GM23338 (cell line): Measurements from ENCODE around the gene LY6G6D.

Source experiments
- CREB1 ChIP-seq: fragments of 250-450 bp; sonication (Bioruptor Pico); IDR thresholded peaks from 2 replicates; pipeline ENCODE4 v1.5.0; 2020; ENCODE audit warnings: low read depth, mild to moderate bottlenecking, moderate library complexity
- EZH2 ChIP-seq: fragments of 200-600 bp; sonication (generic); IDR thresholded peaks from one replicate; pipeline ENCODE4 v1.8.0; 2017; ENCODE audit warnings: antibody characterized with exemption, mild to moderate bottlenecking, low read depth; ENCODE audit not compliant: unreplicated experiment
- EZH2phosphoT487 ChIP-seq: fragments of 200-600 bp; sonication (generic); IDR thresholded peaks from one replicate; pipeline ENCODE4 v1.8.1; 2018; ENCODE audit warnings: antibody characterized with exemption; ENCODE audit not compliant: unreplicated experiment
- POLR2AphosphoS5 ChIP-seq: IDR thresholded peaks from 2 replicates; pipeline ENCODE4 v1.6.1; 2016; ENCODE audit warnings: antibody characterized with exemption, low read depth
- ZNF114 ChIP-seq: fragments of 250-450 bp; sonication (Bioruptor Pico); IDR thresholded peaks from 2 replicates; pipeline ENCODE4 v1.5.0; 2020; ENCODE audit warnings: mild to moderate bottlenecking, moderate library complexity
- ZNF331 ChIP-seq: fragments of 250-450 bp; sonication (Bioruptor Pico); IDR thresholded peaks from 2 replicates; pipeline ENCODE4 v1.5.0; 2020; ENCODE audit warnings: low read depth, mild to moderate bottlenecking, moderate library complexity
- ZNF462 ChIP-seq: fragments of 250-450 bp; sonication (Bioruptor Pico); IDR thresholded peaks from 2 replicates; pipeline ENCODE4 v1.5.0; 2020; ENCODE audit warnings: mild to moderate bottlenecking, moderate library complexity
- TF ChIP-seq, protein P1 (sequence below), 2 experiments: fragments of 200-600 bp in 1 of 2; sonication (generic) in 1 of 2; conservative IDR thresholded peaks; 2 replicates each; pipeline versions ENCODE4 v1.5.1 to v1.6.1; 2016 to 2017; ENCODE audit warnings: antibody characterized with exemption in 2 of 2, low read depth in 2 of 2, mild to moderate bottlenecking in 2 of 2, moderate library complexity in 1 of 2
- TF ChIP-seq, protein P2 (sequence below): IDR thresholded peaks from one replicate; pipeline ENCODE4 v1.6.1; 2018; ENCODE audit warnings: antibody characterized with exemption; ENCODE audit not compliant: unreplicated experiment

GRCh38 chr6:31687860-31688693 lies 27.1 kb upstream of the LY6G6D start:
- TF ChIP-seq, protein P1, sequence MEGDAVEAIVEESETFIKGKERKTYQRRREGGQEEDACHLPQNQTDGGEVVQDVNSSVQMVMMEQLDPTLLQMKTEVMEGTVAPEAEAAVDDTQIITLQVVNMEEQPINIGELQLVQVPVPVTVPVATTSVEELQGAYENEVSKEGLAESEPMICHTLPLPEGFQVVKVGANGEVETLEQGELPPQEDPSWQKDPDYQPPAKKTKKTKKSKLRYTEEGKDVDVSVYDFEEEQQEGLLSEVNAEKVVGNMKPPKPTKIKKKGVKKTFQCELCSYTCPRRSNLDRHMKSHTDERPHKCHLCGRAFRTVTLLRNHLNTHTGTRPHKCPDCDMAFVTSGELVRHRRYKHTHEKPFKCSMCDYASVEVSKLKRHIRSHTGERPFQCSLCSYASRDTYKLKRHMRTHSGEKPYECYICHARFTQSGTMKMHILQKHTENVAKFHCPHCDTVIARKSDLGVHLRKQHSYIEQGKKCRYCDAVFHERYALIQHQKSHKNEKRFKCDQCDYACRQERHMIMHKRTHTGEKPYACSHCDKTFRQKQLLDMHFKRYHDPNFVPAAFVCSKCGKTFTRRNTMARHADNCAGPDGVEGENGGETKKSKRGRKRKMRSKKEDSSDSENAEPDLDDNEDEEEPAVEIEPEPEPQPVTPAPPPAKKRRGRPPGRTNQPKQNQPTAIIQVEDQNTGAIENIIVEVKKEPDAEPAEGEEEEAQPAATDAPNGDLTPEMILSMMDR (conservative IDR thresholded peaks at IDR 0.05; ENCODE audit: low read depth in 2 of 2): no peak
- no peak for TF ChIP-seq EZH2
- no peak for TF ChIP-seq CREB1 (CRISPR knock-in tag)
- TF ChIP-seq, protein P2, sequence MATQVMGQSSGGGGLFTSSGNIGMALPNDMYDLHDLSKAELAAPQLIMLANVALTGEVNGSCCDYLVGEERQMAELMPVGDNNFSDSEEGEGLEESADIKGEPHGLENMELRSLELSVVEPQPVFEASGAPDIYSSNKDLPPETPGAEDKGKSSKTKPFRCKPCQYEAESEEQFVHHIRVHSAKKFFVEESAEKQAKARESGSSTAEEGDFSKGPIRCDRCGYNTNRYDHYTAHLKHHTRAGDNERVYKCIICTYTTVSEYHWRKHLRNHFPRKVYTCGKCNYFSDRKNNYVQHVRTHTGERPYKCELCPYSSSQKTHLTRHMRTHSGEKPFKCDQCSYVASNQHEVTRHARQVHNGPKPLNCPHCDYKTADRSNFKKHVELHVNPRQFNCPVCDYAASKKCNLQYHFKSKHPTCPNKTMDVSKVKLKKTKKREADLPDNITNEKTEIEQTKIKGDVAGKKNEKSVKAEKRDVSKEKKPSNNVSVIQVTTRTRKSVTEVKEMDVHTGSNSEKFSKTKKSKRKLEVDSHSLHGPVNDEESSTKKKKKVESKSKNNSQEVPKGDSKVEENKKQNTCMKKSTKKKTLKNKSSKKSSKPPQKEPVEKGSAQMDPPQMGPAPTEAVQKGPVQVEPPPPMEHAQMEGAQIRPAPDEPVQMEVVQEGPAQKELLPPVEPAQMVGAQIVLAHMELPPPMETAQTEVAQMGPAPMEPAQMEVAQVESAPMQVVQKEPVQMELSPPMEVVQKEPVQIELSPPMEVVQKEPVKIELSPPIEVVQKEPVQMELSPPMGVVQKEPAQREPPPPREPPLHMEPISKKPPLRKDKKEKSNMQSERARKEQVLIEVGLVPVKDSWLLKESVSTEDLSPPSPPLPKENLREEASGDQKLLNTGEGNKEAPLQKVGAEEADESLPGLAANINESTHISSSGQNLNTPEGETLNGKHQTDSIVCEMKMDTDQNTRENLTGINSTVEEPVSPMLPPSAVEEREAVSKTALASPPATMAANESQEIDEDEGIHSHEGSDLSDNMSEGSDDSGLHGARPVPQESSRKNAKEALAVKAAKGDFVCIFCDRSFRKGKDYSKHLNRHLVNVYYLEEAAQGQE: no peak
- TF ChIP-seq ZNF114 (CRISPR knock-in tag): no peak
- no peak for TF ChIP-seq POLR2AphosphoS5
- no peak for TF ChIP-seq ZNF462 (CRISPR knock-in tag)
- no peak for TF ChIP-seq EZH2phosphoT487
- no peak for TF ChIP-seq ZNF331 (CRISPR knock-in tag)
